ENCODE measurements around the gene B4GALNT3. TPM values are rescaled to one million over a fixed set of nuclear protein-coding genes. Genes with fewer than 3 reads are reported as not detected.

Gene B4GALNT3
- total and polyA plus RNA-seq, 4 donors: 1.7 to 36.1 (median 13.0) TPM

DNA sequence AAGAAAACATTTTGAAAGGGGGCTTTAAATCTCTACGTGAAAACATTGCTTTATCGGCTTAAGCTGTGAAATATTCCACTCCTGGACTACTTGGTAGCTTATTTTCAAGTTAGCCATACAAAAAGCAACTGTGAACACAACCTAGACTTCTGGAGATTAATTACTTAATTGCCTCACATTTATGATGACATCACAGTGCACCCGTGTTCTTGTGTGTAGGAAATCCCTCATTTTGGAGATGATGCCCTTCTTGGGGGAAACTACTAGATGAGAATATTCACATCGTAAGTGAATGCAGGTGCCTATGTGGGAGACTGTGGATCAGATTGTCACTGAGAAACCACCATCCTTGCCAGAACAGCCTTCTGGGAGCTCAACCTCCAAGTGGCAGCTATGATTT is 10.5 kb upstream of the B4GALNT3 start:
- Histone ChIP-seq H3K4me3 (no peak overlapping the region), H3K4me1 (ENCODE audit: control insufficient read depth in 5 of 5, insufficient read depth in 5 of 5, low read length in 5 of 5) (peaks cover 0 to 3% (median 0%) of the 10 kb centered on the region in 5 donors), H3K9me3 (ENCODE audit: control insufficient read depth in 4 of 4, insufficient read depth in 3 of 4, low read length in 3 of 4) (no peaks in the 10 kb centered on the region), H3K27ac (ENCODE audit: low read depth in 1 of 2, low read length in 1 of 2) (no peak overlapping the region), H3K27me3 (ENCODE audit: control insufficient read depth in 3 of 3, insufficient read depth in 3 of 3, low read length in 2 of 3) (no peaks in the 10 kb centered on the region), H3K9ac (ENCODE audit: insufficient read depth in 1 of 2, low read length in 2 of 2) (no peak overlapping the region), H3K36me3 (ENCODE audit: control insufficient read depth in 4 of 4, insufficient read depth in 4 of 4, low read length in 4 of 4) (no peaks in the 10 kb centered on the region)
- WGBS, 2 donors: 67 to 83% methylated on average over 4 of the region's 4 CpGs
- ATAC-seq (ENCODE audit: insufficient read depth, low FRiP score) (no peak), DNase-seq (no peak)
- no peak for TF ChIP-seq CTCF (IDR thresholded peaks at IDR 0.05; ENCODE audit: control extremely low read depth, extremely low read depth)

- 73 to 86% methylated on average over 3 of the region's 3 CpGs for WGBS, 2 donors
- TF ChIP-seq CTCF (IDR thresholded peaks at IDR 0.05; ENCODE audit: control extremely low read depth, extremely low read depth): no peak
- Histone ChIP-seq H3K9ac (ENCODE audit: insufficient read depth in 1 of 2, low read length in 2 of 2) (no peak overlapping the region), H3K9me3 (ENCODE audit: control insufficient read depth in 4 of 4, insufficient read depth in 3 of 4, low read length in 3 of 4) (no peaks in the 10 kb centered on the region), H3K27ac (ENCODE audit: low read depth in 1 of 2, low read length in 1 of 2) (no peak overlapping the region), H3K4me1 (ENCODE audit: control insufficient read depth in 5 of 5, insufficient read depth in 5 of 5, low read length in 5 of 5) (peaks cover 0 to 7% (median 0%) of the 10 kb centered on the region in 5 donors), H3K27me3 (ENCODE audit: control insufficient read depth in 3 of 3, insufficient read depth in 3 of 3, low read length in 2 of 3) (peaks cover 0 to 3% (median 0%) of the 10 kb centered on the region in 3 donors), H3K4me3 (no peak overlapping the region), H3K36me3 (ENCODE audit: control insufficient read depth in 4 of 4, insufficient read depth in 4 of 4, low read length in 4 of 4) (no peaks in the 10 kb centered on the region)
- DNase-seq (no peak), ATAC-seq (ENCODE audit: insufficient read depth, low FRiP score) (no peak)
Measured at GRCh38 chr12:450438-450837, 9.3 kb upstream of the B4GALNT3 start.

DNA sequence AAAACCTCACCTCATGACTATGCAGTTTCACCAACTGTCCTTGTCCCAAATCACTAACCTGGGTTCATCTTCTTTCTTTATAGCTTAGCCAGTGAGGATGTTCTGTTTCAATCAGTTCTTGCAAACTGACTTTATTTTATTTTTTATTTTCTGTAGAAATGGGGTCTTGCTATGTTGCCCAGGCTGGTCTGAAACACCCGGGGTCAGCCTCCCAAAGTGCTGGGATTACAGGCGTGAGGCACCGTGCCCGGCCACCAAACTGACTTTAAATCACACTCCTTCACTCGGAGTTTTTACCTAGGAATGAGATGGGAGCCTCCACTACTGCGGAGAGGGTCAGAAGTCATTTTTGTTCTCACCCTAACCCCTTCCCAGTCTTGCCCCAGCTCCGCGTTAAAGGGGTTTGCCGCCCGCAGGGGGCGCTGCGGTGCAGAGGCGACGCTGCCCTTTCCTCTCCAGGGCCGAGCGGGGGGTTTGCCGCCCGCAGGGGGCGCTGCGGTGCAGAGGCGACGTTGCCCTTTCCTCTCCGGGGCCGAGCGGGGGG is 7.0 kb upstream of the B4GALNT3 start:
- no peaks in the 10 kb centered on the region for H3K36me3 ChIP-seq (ENCODE audit: control insufficient read depth in 4 of 4, insufficient read depth in 4 of 4, low read length in 4 of 4)
- DNase-seq: no peak
- TF ChIP-seq CTCF (IDR thresholded peaks at IDR 0.05; ENCODE audit: control extremely low read depth, extremely low read depth): no peak
- H3K27me3 ChIP-seq (ENCODE audit: control insufficient read depth in 3 of 3, insufficient read depth in 3 of 3, low read length in 2 of 3): peaks cover 0 to 9% (median 6%) of the 10 kb centered on the region in 3 donors
- no peak overlapping the region for H3K4me3 ChIP-seq
- H3K4me1 ChIP-seq (ENCODE audit: control insufficient read depth in 5 of 5, insufficient read depth in 5 of 5, low read length in 5 of 5): peaks cover 0 to 7% (median 0%) of the 10 kb centered on the region in 5 donors
- H3K9me3 ChIP-seq (ENCODE audit: control insufficient read depth in 4 of 4, insufficient read depth in 3 of 4, low read length in 3 of 4): no peaks in the 10 kb centered on the region
- 60 to 69% methylated on average over 14 to 19 of the region's 25 CpGs for WGBS, 2 donors
- no peak overlapping the region for H3K9ac ChIP-seq (ENCODE audit: insufficient read depth in 1 of 2, low read length in 2 of 2)
- ATAC-seq (ENCODE audit: insufficient read depth, low FRiP score): no peak
- no peak overlapping the region for H3K27ac ChIP-seq (ENCODE audit: low read depth in 1 of 2, low read length in 1 of 2)

DNA sequence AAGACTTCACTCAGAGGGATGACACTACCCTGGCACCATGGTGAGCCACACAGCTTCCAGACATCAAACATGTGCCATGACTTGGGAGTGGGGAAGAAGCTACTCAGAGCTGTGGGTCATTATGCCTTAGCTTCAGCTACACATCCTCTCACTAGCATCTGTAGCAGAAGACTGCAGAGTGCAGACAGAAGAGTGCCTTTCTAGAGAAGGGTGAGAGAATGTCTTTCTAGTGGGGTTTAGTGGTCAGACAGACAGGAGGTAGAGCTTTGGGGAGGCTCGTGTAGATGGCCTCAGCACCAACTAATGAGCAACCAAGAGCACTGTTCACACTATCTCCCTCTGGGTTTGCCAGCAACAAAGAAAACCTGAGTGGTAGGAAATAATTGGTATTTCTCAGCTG is 4.9 kb upstream of the B4GALNT3 start:
- TF ChIP-seq CTCF (IDR thresholded peaks at IDR 0.05; ENCODE audit: control extremely low read depth, extremely low read depth): no peak
- H3K36me3 ChIP-seq (ENCODE audit: control insufficient read depth in 4 of 4, insufficient read depth in 4 of 4, low read length in 4 of 4): no peaks in the 10 kb centered on the region
- no peak overlapping the region for H3K9ac ChIP-seq (ENCODE audit: insufficient read depth in 1 of 2, low read length in 2 of 2)
- peaks cover 0 to 24% (median 21%) of the 10 kb centered on the region in 3 donors for H3K27me3 ChIP-seq (ENCODE audit: control insufficient read depth in 3 of 3, insufficient read depth in 3 of 3, low read length in 2 of 3)
- 64 to 68% methylated on average over 1 of the region's 1 CpG for WGBS, 2 donors
- no peak overlapping the region for H3K4me3 ChIP-seq
- no peaks in the 10 kb centered on the region for H3K9me3 ChIP-seq (ENCODE audit: control insufficient read depth in 4 of 4, insufficient read depth in 3 of 4, low read length in 3 of 4)
- no peak overlapping the region for H3K27ac ChIP-seq (ENCODE audit: low read depth in 1 of 2, low read length in 1 of 2)
- H3K4me1 ChIP-seq (ENCODE audit: control insufficient read depth in 5 of 5, insufficient read depth in 5 of 5, low read length in 5 of 5): peaks cover 0 to 7% (median 4%) of the 10 kb centered on the region in 5 donors
- ATAC-seq (ENCODE audit: insufficient read depth, low FRiP score): no peak
- no peak for DNase-seq

Measured in lung (tissue), 12 donors.